Activated CD4-positive, alpha-beta memory T cell treated with anti-CD3 and anti-CD28 coated beads for 36 hours (primary cell): ENCODE results near the gene ASTN2. TPM values are rescaled to one million over a fixed set of nuclear protein-coding genes. Genes with fewer than 3 reads are reported as not detected.

Source experiments
- CTCF ChIA-PET: fragments of 350-600 bp; sonication (Branson Sonifier 250); formaldehyde crosslinking; loops from one replicate; lab custom pipeline; 2021; ENCODE audit warnings: antibody characterized with exemption, inconsistent platforms; lab: Charles Lee
- POLR2A ChIA-PET: fragments of 350-600 bp; sonication (Branson Sonifier 250); formaldehyde crosslinking; loops from one replicate; lab custom pipeline; 2021; ENCODE audit warnings: antibody characterized with exemption; lab: Charles Lee
- DNase-seq: peaks from one replicate; pipeline ENCODE4 v3.0.0-alpha.2; 2020
- H3K27ac Mint-ChIP-seq: one replicate; pipeline ENCODE4 v1.8.0; 2021; ENCODE audit warnings: mixed read lengths
- H3K27me3 Mint-ChIP-seq: one replicate; pipeline ENCODE4 v1.8.0; 2021; ENCODE audit warnings: mixed read lengths
- H3K36me3 Mint-ChIP-seq: one replicate; pipeline ENCODE4 v1.8.0; 2021; ENCODE audit warnings: mixed read lengths
- H3K4me1 Mint-ChIP-seq: one replicate; pipeline ENCODE4 v1.8.0; 2021; ENCODE audit warnings: low read depth, mixed read lengths
- H3K4me3 Mint-ChIP-seq: one replicate; pipeline ENCODE4 v1.8.0; 2021; ENCODE audit warnings: mild to moderate bottlenecking, mixed read lengths
- H3K9me3 Mint-ChIP-seq: one replicate; pipeline ENCODE4 v1.8.0; 2021; ENCODE audit warnings: mixed read lengths
- intact Hi-C: fragments of 100-400 bp; cut with micrococcal nuclease; formaldehyde crosslinking; loops from one replicate; pipeline ENCODE4 v1.15.1; 2023
- total RNA-seq, 2 experiments: library from RNA; stranded (reverse); gene quantifications; one replicate each; pipeline ENCODE4 v1.2.3, GENCODE V29; 2021

The ASTN2 gene
- total RNA-seq, 2 experiments from 2014 or later, result 3.3 to 3.4 TPM

DNA sequence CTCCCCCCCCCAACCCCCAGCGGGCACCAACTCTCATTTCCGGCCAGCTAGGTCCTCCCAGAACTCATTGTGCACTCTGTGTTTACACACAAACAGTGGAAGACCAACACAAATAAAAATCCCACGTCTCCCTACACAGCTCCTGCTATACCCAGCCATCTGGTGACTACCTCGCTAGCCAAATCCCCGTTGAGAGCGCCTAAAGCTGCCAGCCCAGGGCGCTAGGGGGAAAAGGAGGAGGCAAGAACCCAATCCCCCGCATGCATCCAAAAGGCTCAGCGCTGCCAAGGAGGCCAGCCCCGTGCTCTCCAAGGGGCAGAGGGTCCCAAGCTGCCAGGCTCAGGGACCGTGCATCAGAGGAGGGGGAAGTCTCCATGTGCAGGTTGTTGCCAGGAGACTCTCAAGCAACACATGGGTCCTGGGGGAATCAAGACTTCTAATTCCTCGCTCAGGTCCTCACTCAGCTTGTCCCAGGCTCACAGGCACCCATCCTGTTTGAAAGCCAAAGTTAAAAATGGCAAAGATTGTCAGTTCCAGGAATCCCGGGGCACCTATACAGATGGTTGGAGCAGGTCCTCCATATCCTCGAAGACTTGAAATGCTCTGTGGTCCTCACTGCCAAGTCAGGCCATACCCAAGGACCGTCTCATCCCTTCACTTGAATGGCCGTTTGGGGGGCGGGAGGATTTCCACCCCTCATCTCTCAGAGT is 2.7 kb downstream of the ASTN2 start:
- H3K4me3 Mint-ChIP-seq, result no peak overlapping the region
- no peak for DNase-seq
- H3K9me3 Mint-ChIP-seq, result peaks cover 2% of the 10 kb centered on the region
- POLR2A ChIA-PET, result no interaction called here
- no peak overlapping the region for H3K27ac Mint-ChIP-seq
- H3K36me3 Mint-ChIP-seq, result no peaks in the 10 kb centered on the region
- H3K27me3 Mint-ChIP-seq, result peaks cover 31% of the 10 kb centered on the region
- CTCF ChIA-PET, result no interaction called here
- intact Hi-C loops, result no loop called here
- no peaks in the 10 kb centered on the region for H3K4me1 Mint-ChIP-seq

DNA sequence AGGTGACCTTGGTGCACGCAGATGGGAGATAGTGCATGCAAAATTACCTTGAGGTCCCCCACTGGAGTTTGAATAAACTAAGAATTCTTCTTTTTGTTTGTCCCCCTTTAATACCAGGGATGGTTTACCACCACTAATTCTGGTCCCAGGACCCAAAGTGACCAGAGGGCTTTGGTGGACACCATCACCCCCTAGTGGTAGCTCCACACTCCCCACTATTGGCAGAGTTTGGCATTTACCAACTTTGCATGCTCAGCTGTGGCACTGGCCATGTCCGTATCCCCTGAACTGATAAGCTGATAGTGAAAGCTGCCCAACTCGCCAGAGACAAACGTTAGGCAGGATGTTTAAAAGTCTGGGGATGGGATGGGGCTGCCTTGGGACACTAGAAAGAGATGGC is 3.3 kb downstream of the ASTN2 start:
- DNase-seq, result no peak
- POLR2A ChIA-PET, result no interaction called here
- intact Hi-C loops, result no loop called here

DNA sequence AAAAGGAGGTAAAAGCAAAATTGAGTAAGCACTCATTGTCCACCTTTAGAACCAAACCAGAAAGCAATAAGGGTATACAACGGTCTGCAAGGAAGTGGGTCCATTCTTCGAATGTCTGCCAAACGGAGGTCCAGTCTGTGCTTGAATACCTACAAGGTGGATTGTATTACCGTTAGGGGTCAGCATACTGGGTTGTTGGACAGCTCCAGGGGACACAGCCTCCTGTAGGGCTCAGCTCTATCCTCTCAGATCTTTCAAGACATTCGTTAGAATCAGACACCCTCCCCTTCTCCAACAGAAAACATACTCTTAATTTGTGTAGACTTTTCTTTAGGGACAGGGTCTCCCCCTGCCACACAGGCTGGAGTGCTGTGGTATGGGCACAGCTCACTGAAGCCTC is 5.5 kb downstream of the ASTN2 start:
- peaks cover 2% of the 10 kb centered on the region for H3K9me3 Mint-ChIP-seq
- intact Hi-C loops, result no loop called here
- no peak overlapping the region for H3K4me3 Mint-ChIP-seq
- no peaks in the 10 kb centered on the region for H3K36me3 Mint-ChIP-seq
- no peak overlapping the region for H3K27ac Mint-ChIP-seq
- CTCF ChIA-PET, result no interaction called here
- no peak for DNase-seq
- H3K27me3 Mint-ChIP-seq, result peaks cover 33% of the 10 kb centered on the region
- POLR2A ChIA-PET, result no interaction called here
- H3K4me1 Mint-ChIP-seq, result no peaks in the 10 kb centered on the region

More for the DNA sequence above, 3.3 kb downstream of the ASTN2 start:
- H3K9me3 Mint-ChIP-seq, result peaks cover 2% of the 10 kb centered on the region
- CTCF ChIA-PET, result no interaction called here
- peaks cover 33% of the 10 kb centered on the region for H3K27me3 Mint-ChIP-seq
- H3K4me3 Mint-ChIP-seq, result no peak overlapping the region
- no peaks in the 10 kb centered on the region for H3K36me3 Mint-ChIP-seq
- no peak overlapping the region for H3K27ac Mint-ChIP-seq
- H3K4me1 Mint-ChIP-seq, result no peaks in the 10 kb centered on the region

DNA sequence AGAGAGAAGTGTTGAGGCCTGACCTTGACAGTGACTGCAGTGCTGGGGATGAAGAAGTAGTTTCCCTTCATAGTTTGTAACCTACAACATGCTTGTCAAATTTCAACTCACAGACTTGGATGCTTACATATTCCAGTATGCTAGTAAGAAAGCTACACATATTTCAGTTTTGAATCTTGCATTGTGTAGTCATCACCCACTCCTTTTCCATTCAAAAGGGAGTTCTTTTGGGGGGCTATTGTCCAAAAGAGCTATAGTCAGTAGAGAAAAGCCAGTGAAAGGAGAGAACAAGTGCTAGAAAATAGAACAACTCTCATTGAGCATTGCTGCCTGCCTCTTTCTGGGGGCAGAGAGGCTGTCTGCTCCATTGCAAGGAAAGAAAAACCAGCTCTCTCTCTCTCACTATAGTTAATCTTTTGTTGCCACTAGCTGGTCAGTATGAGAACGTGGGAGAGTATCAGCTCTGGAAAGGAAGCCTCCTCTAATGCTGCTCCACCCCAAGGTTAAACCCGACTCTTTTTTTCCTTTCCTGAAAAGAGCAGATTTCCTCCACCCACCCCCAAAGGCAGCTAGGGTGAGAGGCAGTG is 7.3 kb downstream of the ASTN2 start:
- H3K27ac Mint-ChIP-seq, result no peak overlapping the region
- H3K9me3 Mint-ChIP-seq, result peaks cover 2% of the 10 kb centered on the region
- peaks cover 20% of the 10 kb centered on the region for H3K27me3 Mint-ChIP-seq
- no peaks in the 10 kb centered on the region for H3K36me3 Mint-ChIP-seq
- POLR2A ChIA-PET, result no interaction called here
- DNase-seq, result no peak
- H3K4me3 Mint-ChIP-seq, result no peak overlapping the region
- CTCF ChIA-PET, result no interaction called here
- no peaks in the 10 kb centered on the region for H3K4me1 Mint-ChIP-seq
- intact Hi-C loops, result no loop called here

DNA sequence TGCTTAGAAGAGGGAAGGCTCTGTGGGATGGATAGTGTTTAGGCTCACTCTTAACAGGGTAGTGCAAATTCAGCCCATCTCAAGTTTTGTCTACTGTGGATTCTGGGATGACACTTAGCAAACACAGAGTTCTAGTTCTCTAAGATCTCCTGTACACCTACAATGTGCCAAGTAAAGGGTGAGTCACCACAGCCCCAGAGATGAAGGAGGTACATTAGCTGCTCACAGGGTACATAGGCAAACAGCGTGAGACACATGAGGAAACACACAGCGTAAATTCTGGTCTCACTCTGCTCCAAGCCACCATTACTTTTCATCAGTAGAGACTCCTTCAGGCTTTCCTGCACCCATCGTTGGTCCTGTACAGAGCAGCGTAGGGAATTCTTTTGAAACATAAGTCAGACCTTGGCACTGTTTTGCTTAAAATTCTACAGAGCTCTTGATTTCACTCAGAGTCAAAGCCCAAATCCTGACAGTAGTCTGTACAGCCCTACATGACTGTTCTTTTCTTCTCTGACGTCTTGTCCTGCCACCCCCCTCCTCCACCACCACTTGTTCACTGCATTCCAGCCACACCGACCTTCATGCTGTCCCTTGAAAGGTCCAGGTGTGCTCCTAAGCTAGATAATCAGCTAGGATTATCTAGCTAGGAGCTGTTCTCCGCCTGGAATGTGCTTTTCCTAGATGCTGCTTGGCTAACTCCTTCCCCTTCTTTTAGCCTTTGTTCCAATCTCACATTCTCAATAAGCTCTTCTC is 8.7 kb downstream of the ASTN2 start:
- H3K27ac Mint-ChIP-seq, result no peak overlapping the region
- intact Hi-C loops, result no loop called here
- CTCF ChIA-PET, result no interaction called here

DNA sequence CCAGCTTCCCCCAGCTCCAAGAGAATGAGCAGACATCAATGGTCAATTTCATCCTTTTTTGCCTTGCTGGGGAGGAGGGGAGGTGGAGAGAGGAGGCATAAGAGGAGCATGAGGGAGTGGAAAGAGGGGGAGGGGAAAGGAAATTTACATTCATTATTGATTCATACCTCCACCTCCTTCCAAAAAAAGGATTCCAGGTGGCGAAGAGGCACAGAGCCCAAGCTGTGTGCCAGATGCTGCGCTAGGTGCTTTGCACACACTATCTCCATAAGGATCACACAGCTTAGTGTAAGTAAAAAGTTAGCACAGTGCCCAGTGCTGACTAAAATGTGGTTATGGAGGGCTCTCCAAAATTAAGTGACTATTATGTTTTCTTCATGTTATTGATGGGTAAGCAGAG is 11.0 kb downstream of the ASTN2 start:
- intact Hi-C loops, result no loop called here
- Mint-ChIP-seq H3K4me3 (no peak overlapping the region), H3K9me3 (peaks cover 2% of the 10 kb centered on the region), H3K27me3 (peaks cover 8% of the 10 kb centered on the region), H3K27ac (no peak overlapping the region), H3K4me1 (no peaks in the 10 kb centered on the region), H3K36me3 (no peaks in the 10 kb centered on the region)
- no peak for DNase-seq
- CTCF ChIA-PET, result no interaction called here
- POLR2A ChIA-PET, result no interaction called here

More for the DNA sequence above, 8.7 kb downstream of the ASTN2 start:
- DNase-seq, result no peak
- H3K4me1 Mint-ChIP-seq, result no peaks in the 10 kb centered on the region
- H3K4me3 Mint-ChIP-seq, result no peak overlapping the region
- peaks cover 9% of the 10 kb centered on the region for H3K27me3 Mint-ChIP-seq
- POLR2A ChIA-PET, result no interaction called here
- H3K9me3 Mint-ChIP-seq, result peaks cover 2% of the 10 kb centered on the region
- H3K36me3 Mint-ChIP-seq, result no peaks in the 10 kb centered on the region

DNA sequence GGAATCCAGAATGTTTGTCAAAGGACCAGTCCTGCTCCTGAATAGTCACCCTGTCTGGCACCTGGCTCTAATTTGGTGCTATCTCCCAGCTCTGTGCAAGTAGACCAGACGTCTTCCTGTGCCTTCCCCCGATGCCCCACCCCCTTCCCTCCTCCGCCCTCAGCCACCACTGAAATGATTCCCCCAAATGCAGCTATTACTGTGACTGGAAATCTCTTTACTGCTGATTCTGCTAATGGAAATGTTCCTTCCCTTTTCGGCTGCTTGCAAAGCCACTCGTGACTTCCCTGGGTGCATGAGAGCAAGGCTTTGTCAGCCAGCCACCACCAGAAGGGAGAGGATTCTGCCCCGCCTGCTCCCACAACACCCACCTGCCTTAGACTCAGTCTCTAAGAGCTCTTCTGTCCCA is 11.4 kb downstream of the ASTN2 start:
- intact Hi-C loops, result no loop called here
- no peak overlapping the region for H3K4me3 Mint-ChIP-seq
- CTCF ChIA-PET, result no interaction called here
- no peaks in the 10 kb centered on the region for H3K36me3 Mint-ChIP-seq
- DNase-seq, result no peak
- peaks cover 7% of the 10 kb centered on the region for H3K27me3 Mint-ChIP-seq
- peaks cover 2% of the 10 kb centered on the region for H3K9me3 Mint-ChIP-seq
- POLR2A ChIA-PET, result no interaction called here
- H3K4me1 Mint-ChIP-seq, result no peaks in the 10 kb centered on the region
- H3K27ac Mint-ChIP-seq, result no peak overlapping the region

DNA sequence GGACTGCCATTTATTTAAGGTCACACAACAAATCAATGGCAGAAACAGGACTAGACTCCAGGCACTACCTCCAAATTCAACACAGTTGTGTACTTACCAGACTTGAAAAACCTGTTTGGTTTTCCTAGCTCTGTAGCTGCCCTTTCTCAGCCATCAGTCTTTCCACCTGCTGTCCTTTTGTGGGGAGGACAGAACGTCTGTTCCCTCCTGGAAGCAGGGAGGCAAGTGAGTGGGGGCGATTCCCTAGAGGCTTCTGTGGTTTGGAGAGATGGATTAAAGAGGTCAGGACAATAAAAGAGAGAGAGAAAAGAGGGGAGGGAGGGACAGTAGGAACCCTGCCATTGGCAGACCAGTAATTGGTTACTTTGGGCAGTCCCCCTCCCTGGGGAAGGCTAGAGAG is 14.7 kb downstream of the ASTN2 start:
- no peak for DNase-seq
- no peak overlapping the region for H3K4me3 Mint-ChIP-seq
- H3K27me3 Mint-ChIP-seq, result peaks cover 1% of the 10 kb centered on the region
- ChIA-PET CTCF (no interaction called here), POLR2A (no interaction called here)
- intact Hi-C loops, result no loop called here
- H3K9me3 Mint-ChIP-seq, result no peaks in the 10 kb centered on the region
- H3K36me3 Mint-ChIP-seq, result no peaks in the 10 kb centered on the region
- no peak overlapping the region for H3K27ac Mint-ChIP-seq
- no peaks in the 10 kb centered on the region for H3K4me1 Mint-ChIP-seq

DNA sequence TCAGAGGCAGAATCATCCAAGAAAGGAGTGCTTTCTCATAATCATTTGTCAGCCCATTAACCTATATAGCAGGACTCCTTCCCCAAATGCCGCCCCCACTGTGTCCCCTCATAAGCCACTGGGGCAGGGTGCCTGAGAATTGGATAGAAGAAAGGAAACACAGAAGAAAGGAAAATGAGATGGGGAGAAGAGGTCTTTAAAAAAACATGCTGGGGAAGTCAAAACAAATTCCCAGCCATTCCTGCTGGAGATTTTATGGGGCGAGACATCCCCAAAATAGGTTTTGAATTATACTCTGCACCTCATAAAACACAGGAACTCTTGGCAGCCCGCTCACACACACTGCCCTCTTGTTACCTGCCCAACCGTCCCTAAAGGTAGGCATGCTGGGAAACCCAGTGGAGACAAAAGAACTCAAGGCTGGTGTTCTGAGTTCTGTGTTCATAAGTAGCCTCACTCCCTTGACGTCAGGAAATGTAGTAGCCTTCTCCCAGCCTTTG is 19.7 kb downstream of the ASTN2 start:
- intact Hi-C loops, result no loop called here
- no peak for DNase-seq
- Mint-ChIP-seq H3K9me3 (no peaks in the 10 kb centered on the region), H3K36me3 (no peaks in the 10 kb centered on the region), H3K4me3 (no peak overlapping the region), H3K4me1 (no peaks in the 10 kb centered on the region), H3K27ac (no peak overlapping the region), H3K27me3 (no peaks in the 10 kb centered on the region)
- ChIA-PET CTCF (no interaction called here), POLR2A (no interaction called here)

DNA sequence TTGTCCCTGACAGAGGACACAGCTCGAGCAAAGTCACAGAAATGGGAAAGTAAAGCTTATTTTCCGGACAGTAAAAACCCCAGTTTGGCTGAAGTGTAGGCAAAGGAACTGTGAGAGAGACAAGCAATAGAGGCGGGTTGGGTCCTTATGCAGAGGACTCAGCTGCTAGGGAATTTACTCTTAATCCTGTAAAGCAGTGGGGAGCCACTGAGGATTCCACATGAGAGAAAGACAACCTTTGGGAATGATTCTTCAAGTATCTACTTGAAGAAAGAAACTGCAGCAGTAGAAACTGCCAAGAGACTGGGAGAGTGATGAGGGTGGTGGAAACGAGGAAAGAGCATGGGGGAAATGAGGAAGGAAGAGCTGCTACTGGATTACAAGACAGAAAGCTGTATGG is 20.2 kb downstream of the ASTN2 start:
- ChIA-PET CTCF (no interaction called here), POLR2A (no interaction called here)
- DNase-seq, result no peak
- intact Hi-C loops, result no loop called here
- H3K9me3 Mint-ChIP-seq, result no peaks in the 10 kb centered on the region
- H3K4me1 Mint-ChIP-seq, result no peaks in the 10 kb centered on the region
- H3K36me3 Mint-ChIP-seq, result no peaks in the 10 kb centered on the region
- no peak overlapping the region for H3K4me3 Mint-ChIP-seq
- H3K27me3 Mint-ChIP-seq, result no peaks in the 10 kb centered on the region
- H3K27ac Mint-ChIP-seq, result no peak overlapping the region

DNA sequence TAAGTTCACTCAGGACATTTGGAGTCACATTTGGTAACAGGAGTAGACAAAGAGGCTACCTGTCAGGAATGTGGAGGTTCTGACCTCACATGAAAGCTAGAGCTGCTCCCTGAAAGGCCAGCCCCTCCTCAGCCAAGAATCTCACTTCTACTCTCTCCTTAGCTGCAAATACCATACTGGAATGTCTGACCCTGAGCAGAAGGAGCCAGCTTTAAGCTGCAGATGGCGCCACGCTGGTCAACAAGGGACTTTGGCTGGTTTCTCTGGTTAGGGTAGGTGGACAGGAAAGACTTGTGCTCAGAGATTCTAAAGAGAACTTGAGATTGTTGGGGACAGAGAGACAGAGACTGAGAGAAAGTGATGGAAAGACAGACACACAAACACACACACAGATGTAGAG is 21.9 kb downstream of the ASTN2 start:
- POLR2A ChIA-PET, result no interaction called here
- DNase-seq, result no peak
- no peaks in the 10 kb centered on the region for H3K27me3 Mint-ChIP-seq
- intact Hi-C loops, result no loop called here
- H3K9me3 Mint-ChIP-seq, result no peaks in the 10 kb centered on the region
- no peak overlapping the region for H3K27ac Mint-ChIP-seq
- CTCF ChIA-PET, result no interaction called here
- H3K4me3 Mint-ChIP-seq, result no peak overlapping the region
- no peaks in the 10 kb centered on the region for H3K36me3 Mint-ChIP-seq
- H3K4me1 Mint-ChIP-seq, result no peaks in the 10 kb centered on the region

DNA sequence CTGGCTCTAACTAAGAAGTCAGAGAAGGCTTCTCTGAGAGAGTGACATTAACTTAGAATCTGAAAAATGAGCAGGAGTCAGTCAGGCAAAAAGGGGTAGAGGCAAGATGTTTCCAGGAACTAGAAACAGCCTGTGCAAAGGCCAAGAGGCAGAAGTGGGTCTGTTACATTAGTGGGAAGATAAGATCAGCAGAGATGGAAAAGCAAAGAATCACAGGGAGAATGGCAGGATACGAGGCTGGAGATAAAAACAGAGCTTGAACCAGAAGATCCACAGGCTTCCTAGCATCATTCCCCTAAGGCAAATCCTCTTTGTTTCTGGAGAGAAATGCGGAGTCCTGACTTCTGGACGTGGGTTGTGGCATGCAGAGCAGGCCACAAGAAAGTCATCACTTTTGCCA is 27.4 kb downstream of the ASTN2 start:
- no peak for DNase-seq
- H3K36me3 Mint-ChIP-seq, result no peaks in the 10 kb centered on the region
- intact Hi-C loops, result no loop called here
- H3K27me3 Mint-ChIP-seq, result no peaks in the 10 kb centered on the region
- ChIA-PET CTCF (no interaction called here), POLR2A (no interaction called here)
- no peaks in the 10 kb centered on the region for H3K9me3 Mint-ChIP-seq
- no peak overlapping the region for H3K4me3 Mint-ChIP-seq
- H3K27ac Mint-ChIP-seq, result no peak overlapping the region
- no peaks in the 10 kb centered on the region for H3K4me1 Mint-ChIP-seq
